GM21786 (cell line): ENCODE results near the gene EFNA5.

Source experiments
- ATAC-seq: cut with Tn5 transposase; IDR thresholded peaks from one replicate; pipeline ENCODE4 v1.9.1; 2021; ENCODE audit not compliant: unreplicated experiment

Gene EFNA5

GRCh38 chr5:107403228-107403953 is 267.3 kb downstream of the EFNA5 start:
- ATAC-seq, result no peak

GRCh38 chr5:107402434-107403227 is 268.1 kb downstream of the EFNA5 start:
- no peak for ATAC-seq

- ATAC-seq, result no peak
Observed at GRCh38 chr5:107401470-107402122, 269.1 kb downstream of the EFNA5 start.

GRCh38 chr5:107400328-107400727 is 270.4 kb downstream of the EFNA5 start:
- ATAC-seq, result no peak

GRCh38 chr5:107398703-107399102 is 272.0 kb downstream of the EFNA5 start:
- ATAC-seq, result no peak

- ATAC-seq, result peak; percentile 41
Observed at GRCh38 chr5:107396351-107396690, 274.4 kb downstream of the EFNA5 start.

- peak; percentile 84 for ATAC-seq
Observed at GRCh38 chr5:107395632-107396350, 274.9 kb downstream of the EFNA5 start.

GRCh38 chr5:107393851-107394250 is 276.9 kb downstream of the EFNA5 start:
- no peak for ATAC-seq

- ATAC-seq, result no peak
Observed at GRCh38 chr5:107391787-107392186, 278.9 kb downstream of the EFNA5 start.

GRCh38 chr5:107389775-107390148 is 281.0 kb downstream of the EFNA5 start:
- no peak for ATAC-seq

GRCh38 chr5:107389130-107389774 is 281.5 kb downstream of the EFNA5 start:
- ATAC-seq, result peak; percentile 87

- peak; percentile 43 for ATAC-seq
Observed at GRCh38 chr5:107388141-107388861, 282.4 kb downstream of the EFNA5 start.

- no peak for ATAC-seq
Observed at GRCh38 chr5:107387526-107388140, 283.1 kb downstream of the EFNA5 start.

GRCh38 chr5:107385708-107386107 is 285.0 kb downstream of the EFNA5 start:
- ATAC-seq, result no peak

GRCh38 chr5:107384256-107384655 is 286.5 kb downstream of the EFNA5 start:
- no peak for ATAC-seq

GRCh38 chr5:107383414-107383813 is 287.3 kb downstream of the EFNA5 start:
- no peak for ATAC-seq

GRCh38 chr5:107381189-107381856 is 289.4 kb downstream of the EFNA5 start:
- ATAC-seq, result no peak

GRCh38 chr5:107380654-107381053 is 290.1 kb downstream of the EFNA5 start:
- ATAC-seq, result no peak

- ATAC-seq, result no peak
Observed at GRCh38 chr5:107378218-107378899, 292.4 kb downstream of the EFNA5 start.
